ENCODE data around the gene FBXO30. TPM values are rescaled to one million over a fixed set of nuclear protein-coding genes. Genes with fewer than 3 reads are reported as not detected.

FBXO30 gene
- total RNA-seq, 1 donor from 2014 or later = 6.4 TPM

DNA sequence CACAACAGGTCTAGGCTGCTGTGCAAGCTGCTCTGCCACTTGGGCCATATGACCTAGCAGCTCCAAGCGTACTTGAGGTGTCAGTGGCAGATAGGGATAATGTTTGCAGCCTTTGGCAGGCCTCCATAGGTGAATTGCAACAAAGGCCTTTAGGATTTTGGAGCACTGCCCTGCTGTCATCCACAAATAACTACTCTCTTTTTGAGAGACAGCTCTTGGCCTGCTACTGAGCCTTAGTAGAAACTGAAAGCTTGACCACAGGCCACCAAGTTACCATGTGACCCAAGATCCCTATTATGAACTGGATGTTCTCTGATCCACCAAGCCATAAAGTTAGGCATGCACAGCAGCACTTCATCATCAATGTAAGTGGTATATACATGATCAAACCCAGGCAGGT lies 29.9 kb downstream of the FBXO30 start:
- Mint-ChIP-seq H3K36me3 (ENCODE audit: low read depth) (no peaks in the 10 kb centered on the region), H3K9me3 (peaks cover 15% of the 10 kb centered on the region), H3K4me3 (ENCODE audit: low read depth) (no peak overlapping the region), H3K27me3 (ENCODE audit: low read depth) (no peaks in the 10 kb centered on the region), H3K4me1 (ENCODE audit: low read depth) (no peaks in the 10 kb centered on the region), H3K27ac (no peak overlapping the region)
- DNase-seq (ENCODE audit: low spot score) = no peak
- intact Hi-C loops (cut with micrococcal nuclease) = no loop called here

- intact Hi-C loops (cut with micrococcal nuclease) = no loop called here
- Mint-ChIP-seq H3K27me3 (ENCODE audit: low read depth) (no peaks in the 10 kb centered on the region), H3K9me3 (peaks cover 11% of the 10 kb centered on the region), H3K4me1 (ENCODE audit: low read depth) (no peaks in the 10 kb centered on the region), H3K36me3 (ENCODE audit: low read depth) (no peaks in the 10 kb centered on the region), H3K4me3 (ENCODE audit: low read depth) (no peak overlapping the region), H3K27ac (no peak overlapping the region)
- DNase-seq (ENCODE audit: low spot score) = no peak
Measured at GRCh38 chr6:145783796-145784195, 30.8 kb downstream of the FBXO30 start.

DNA sequence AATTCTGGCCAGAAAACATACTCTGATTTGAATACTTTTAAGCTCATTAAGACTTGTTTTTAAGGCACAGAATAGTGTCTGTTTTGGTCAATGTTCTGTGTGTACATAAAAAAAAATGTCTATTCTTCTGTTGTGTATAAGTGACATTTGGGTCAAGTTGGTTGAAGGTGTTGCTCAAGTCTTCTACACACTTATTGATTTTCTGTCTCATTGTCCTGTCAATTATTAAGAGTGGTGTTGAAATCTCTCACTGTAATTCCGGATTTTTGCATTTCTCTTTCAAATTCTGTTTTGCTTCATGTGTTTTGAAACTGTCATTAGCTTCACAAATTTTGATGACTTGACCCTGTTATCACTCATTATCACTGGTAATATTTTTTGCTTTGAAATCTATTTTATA lies 41.7 kb downstream of the FBXO30 start:
- H3K27me3 Mint-ChIP-seq (ENCODE audit: low read depth) = no peaks in the 10 kb centered on the region
- intact Hi-C loops (cut with micrococcal nuclease) = no loop called here
- no peaks in the 10 kb centered on the region for H3K9me3 Mint-ChIP-seq
- no peak overlapping the region for H3K27ac Mint-ChIP-seq
- H3K36me3 Mint-ChIP-seq (ENCODE audit: low read depth) = no peaks in the 10 kb centered on the region
- no peaks in the 10 kb centered on the region for H3K4me1 Mint-ChIP-seq (ENCODE audit: low read depth)
- no peak for DNase-seq (ENCODE audit: low spot score)
- H3K4me3 Mint-ChIP-seq (ENCODE audit: low read depth) = no peak overlapping the region

- Mint-ChIP-seq H3K36me3 (ENCODE audit: low read depth) (no peaks in the 10 kb centered on the region), H3K27ac (no peak overlapping the region), H3K4me3 (ENCODE audit: low read depth) (no peak overlapping the region), H3K27me3 (ENCODE audit: low read depth) (no peaks in the 10 kb centered on the region), H3K4me1 (ENCODE audit: low read depth) (no peaks in the 10 kb centered on the region), H3K9me3 (no peaks in the 10 kb centered on the region)
- intact Hi-C loops (cut with micrococcal nuclease) = no loop called here
- no peak for DNase-seq (ENCODE audit: low spot score)
Measured at GRCh38 chr6:145765449-145765848, 49.1 kb downstream of the FBXO30 start.

DNA sequence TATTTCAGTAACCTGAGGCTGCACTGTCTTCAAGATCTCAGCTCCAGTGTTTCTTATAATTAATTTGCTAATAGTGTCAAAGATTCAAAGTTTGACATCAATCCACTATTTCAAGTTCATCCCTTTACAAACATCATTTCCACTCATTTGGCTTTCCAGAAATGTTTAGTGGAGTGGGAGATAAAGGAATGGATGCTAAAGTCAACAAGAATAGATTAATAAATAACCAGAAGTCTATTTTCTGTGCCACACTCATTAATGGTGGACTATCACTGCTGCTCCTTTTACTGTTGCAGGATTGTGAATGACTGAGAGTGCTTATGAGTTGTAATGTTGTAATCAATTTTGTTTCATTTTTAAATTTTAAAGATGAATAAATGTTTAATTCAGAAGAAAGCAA lies 50.9 kb downstream of the FBXO30 start:
- Mint-ChIP-seq H3K4me3 (ENCODE audit: low read depth) (no peak overlapping the region), H3K27ac (no peak overlapping the region), H3K9me3 (no peaks in the 10 kb centered on the region), H3K36me3 (ENCODE audit: low read depth) (no peaks in the 10 kb centered on the region), H3K4me1 (ENCODE audit: low read depth) (no peaks in the 10 kb centered on the region), H3K27me3 (ENCODE audit: low read depth) (peaks cover 2% of the 10 kb centered on the region)
- intact Hi-C loops (cut with micrococcal nuclease) = no loop called here
- DNase-seq (ENCODE audit: low spot score) = no peak

DNA sequence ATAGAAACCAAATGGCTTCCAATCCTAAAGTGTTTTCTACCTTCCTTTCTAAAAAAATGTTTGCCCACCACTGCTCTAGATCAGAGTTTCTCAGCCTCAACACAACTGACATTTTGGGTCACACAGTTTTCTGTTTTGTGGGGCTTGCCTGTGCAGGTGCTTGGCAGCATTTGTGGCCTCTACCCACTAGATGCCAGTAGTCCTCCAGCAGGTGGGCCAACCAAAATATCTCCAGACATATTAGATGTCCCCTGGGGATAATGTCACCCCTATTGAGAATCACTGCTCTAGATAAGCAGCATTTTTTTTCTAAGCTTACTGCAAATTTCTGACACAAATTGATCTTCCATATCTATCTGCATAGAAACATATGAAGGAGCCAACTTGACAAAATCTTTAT lies 53.0 kb downstream of the FBXO30 start:
- Mint-ChIP-seq H3K4me3 (ENCODE audit: low read depth) (no peak overlapping the region), H3K27me3 (ENCODE audit: low read depth) (peaks cover 2% of the 10 kb centered on the region), H3K9me3 (no peaks in the 10 kb centered on the region), H3K36me3 (ENCODE audit: low read depth) (no peaks in the 10 kb centered on the region), H3K27ac (no peak overlapping the region), H3K4me1 (ENCODE audit: low read depth) (no peaks in the 10 kb centered on the region)
- intact Hi-C loops (cut with micrococcal nuclease) = no loop called here
- DNase-seq (ENCODE audit: low spot score) = no peak

- peaks cover 3% of the 10 kb centered on the region for H3K27me3 Mint-ChIP-seq (ENCODE audit: low read depth)
- no peak overlapping the region for H3K27ac Mint-ChIP-seq
- H3K4me3 Mint-ChIP-seq (ENCODE audit: low read depth) = no peak overlapping the region
- H3K9me3 Mint-ChIP-seq = no peaks in the 10 kb centered on the region
- no peaks in the 10 kb centered on the region for H3K36me3 Mint-ChIP-seq (ENCODE audit: low read depth)
- intact Hi-C loops (cut with micrococcal nuclease) = no loop called here
- H3K4me1 Mint-ChIP-seq (ENCODE audit: low read depth) = no peaks in the 10 kb centered on the region
- no peak for DNase-seq (ENCODE audit: low spot score)
Measured at GRCh38 chr6:145758113-145758512, 56.5 kb downstream of the FBXO30 start.

DNA sequence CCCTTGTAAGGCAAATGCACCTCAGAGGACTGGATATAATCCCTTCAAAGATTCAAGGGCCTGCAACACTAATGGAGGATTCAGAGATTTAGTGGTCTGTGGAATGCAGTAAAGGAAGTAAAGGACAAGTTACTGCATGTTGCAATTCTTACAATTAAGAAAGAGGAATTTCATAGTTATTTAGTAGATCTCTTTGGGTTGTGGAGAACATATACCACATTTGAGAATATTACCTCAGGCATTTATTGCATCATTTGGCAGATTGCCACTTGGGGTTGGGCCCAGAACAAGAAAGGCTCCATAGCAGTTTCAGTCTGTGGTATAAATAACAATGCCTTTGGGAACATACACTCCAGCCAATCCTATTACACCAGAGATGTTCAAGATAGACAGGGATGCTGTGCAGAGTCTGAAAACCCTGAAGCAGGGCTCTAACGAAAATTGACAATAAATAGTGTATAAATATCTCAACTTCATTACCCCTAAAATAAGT lies 58.4 kb downstream of the FBXO30 start:
- no peaks in the 10 kb centered on the region for H3K36me3 Mint-ChIP-seq (ENCODE audit: low read depth)
- DNase-seq (ENCODE audit: low spot score) = no peak
- no peaks in the 10 kb centered on the region for H3K9me3 Mint-ChIP-seq
- no peak overlapping the region for H3K27ac Mint-ChIP-seq
- no peak overlapping the region for H3K4me3 Mint-ChIP-seq (ENCODE audit: low read depth)
- intact Hi-C loops (cut with micrococcal nuclease) = no loop called here
- no peaks in the 10 kb centered on the region for H3K4me1 Mint-ChIP-seq (ENCODE audit: low read depth)
- peaks cover 5% of the 10 kb centered on the region for H3K27me3 Mint-ChIP-seq (ENCODE audit: low read depth)

GRCh38 chr6:145755682-145756081 lies 58.9 kb downstream of the FBXO30 start:
- no peaks in the 10 kb centered on the region for H3K4me1 Mint-ChIP-seq (ENCODE audit: low read depth)
- no peaks in the 10 kb centered on the region for H3K9me3 Mint-ChIP-seq
- H3K4me3 Mint-ChIP-seq (ENCODE audit: low read depth) = no peak overlapping the region
- intact Hi-C loops (cut with micrococcal nuclease) = no loop called here
- H3K36me3 Mint-ChIP-seq (ENCODE audit: low read depth) = no peaks in the 10 kb centered on the region
- DNase-seq (ENCODE audit: low spot score) = no peak
- no peak overlapping the region for H3K27ac Mint-ChIP-seq
- peaks cover 5% of the 10 kb centered on the region for H3K27me3 Mint-ChIP-seq (ENCODE audit: low read depth)

DNA sequence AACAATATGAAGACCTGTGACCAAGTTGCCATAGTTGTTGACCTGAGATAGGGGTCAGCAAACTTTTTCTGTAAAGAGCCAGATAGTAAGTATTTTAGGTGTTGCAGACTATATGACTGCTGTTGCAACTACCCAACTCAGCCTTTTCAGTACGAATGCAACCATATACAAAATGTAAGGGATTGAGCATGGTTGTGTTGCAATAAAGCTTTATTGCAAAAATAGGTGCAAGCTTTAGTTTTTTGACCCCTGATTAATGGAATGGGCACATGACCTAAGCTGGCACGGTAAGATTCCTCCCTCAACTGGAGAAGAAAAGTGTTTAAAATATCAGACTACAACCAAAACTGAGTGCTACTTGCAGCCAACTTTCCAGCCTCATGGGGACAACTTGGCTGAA lies 62.0 kb downstream of the FBXO30 start:
- Mint-ChIP-seq H3K27ac (no peak overlapping the region), H3K9me3 (no peaks in the 10 kb centered on the region), H3K4me1 (ENCODE audit: low read depth) (peaks cover 8% of the 10 kb centered on the region), H3K27me3 (ENCODE audit: low read depth) (peaks cover 3% of the 10 kb centered on the region), H3K4me3 (ENCODE audit: low read depth) (no peak overlapping the region), H3K36me3 (ENCODE audit: low read depth) (no peaks in the 10 kb centered on the region)
- no peak for DNase-seq (ENCODE audit: low spot score)
- intact Hi-C loops (cut with micrococcal nuclease) = no loop called here

- intact Hi-C loops (cut with micrococcal nuclease) = no loop called here
- Mint-ChIP-seq H3K4me1 (ENCODE audit: low read depth) (peaks cover 8% of the 10 kb centered on the region), H3K27ac (no peak overlapping the region), H3K27me3 (ENCODE audit: low read depth) (peaks cover 3% of the 10 kb centered on the region), H3K9me3 (peaks cover 3% of the 10 kb centered on the region), H3K36me3 (ENCODE audit: low read depth) (no peaks in the 10 kb centered on the region), H3K4me3 (ENCODE audit: low read depth) (no peak overlapping the region)
- DNase-seq (ENCODE audit: low spot score) = no peak
Measured at GRCh38 chr6:145749632-145750031, 65.0 kb downstream of the FBXO30 start.

DNA sequence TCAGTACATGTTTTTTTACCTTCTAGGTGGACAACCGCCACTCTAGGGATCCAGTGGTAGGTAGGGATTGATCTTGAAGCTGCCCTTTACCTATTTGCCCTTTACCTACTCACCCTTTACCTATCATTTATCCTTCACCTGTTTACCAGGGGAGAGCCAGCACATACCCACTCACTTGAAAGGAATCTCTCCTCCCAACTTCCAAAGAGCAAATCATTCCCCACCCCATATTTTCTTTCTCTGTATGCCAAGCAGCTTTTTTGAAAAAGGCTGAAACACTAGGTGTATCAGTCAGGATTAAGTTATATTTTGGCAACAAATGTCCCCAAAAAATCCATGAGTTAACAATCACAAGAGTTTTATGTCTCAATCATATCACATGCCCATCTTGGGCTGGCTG lies 68.7 kb downstream of the FBXO30 start:
- Mint-ChIP-seq H3K9me3 (peaks cover 3% of the 10 kb centered on the region), H3K27me3 (ENCODE audit: low read depth) (no peaks in the 10 kb centered on the region), H3K4me3 (ENCODE audit: low read depth) (no peak overlapping the region), H3K27ac (no peak overlapping the region), H3K36me3 (ENCODE audit: low read depth) (no peaks in the 10 kb centered on the region), H3K4me1 (ENCODE audit: low read depth) (peaks cover 10% of the 10 kb centered on the region)
- intact Hi-C loops (cut with micrococcal nuclease) = no loop called here
- no peak for DNase-seq (ENCODE audit: low spot score)

- DNase-seq (ENCODE audit: low spot score) = no peak
- Mint-ChIP-seq H3K36me3 (ENCODE audit: low read depth) (peaks cover 3% of the 10 kb centered on the region), H3K27ac (no peak overlapping the region), H3K4me3 (ENCODE audit: low read depth) (no peak overlapping the region), H3K9me3 (peaks cover 10% of the 10 kb centered on the region), H3K4me1 (ENCODE audit: low read depth) (peaks cover 5% of the 10 kb centered on the region), H3K27me3 (ENCODE audit: low read depth) (no peaks in the 10 kb centered on the region)
- intact Hi-C loops (cut with micrococcal nuclease) = no loop called here
Measured at GRCh38 chr6:145744619-145745018, 70.0 kb downstream of the FBXO30 start.

Measured in activated T-helper 2 cell treated with anti-CD3 and anti-CD28 coated beads, Interferon-gamma antibody, Interleukin-2, Interleukin-4, amounts not matched to agents 10 μg/mL and 5 μg/mL and 100 μg/mL, durations not matched to agents 14 hours and 24 hours and 36 hours (primary cell).